SK-N-MC (cell line): ENCODE measurements around the gene PHACTR2.

Source experiments
- EZH2 ChIP-seq: fragments of 200-600 bp; sonication (generic); IDR thresholded peaks from one replicate; pipeline ENCODE4 v1.6.1; 2017; ENCODE audit warnings: antibody characterized with exemption
- FOXP2 ChIP-seq: optimal IDR thresholded peaks from 2 replicates; pipeline ENCODE3; 2011; ENCODE audit warnings: mild to moderate bottlenecking, moderate library complexity; ENCODE audit not compliant: insufficient read depth; ENCODE audit errors: extremely low read length, control extremely low read depth
- POLR2AphosphoS5 ChIP-seq: IDR thresholded peaks from 2 replicates; pipeline ENCODE4 v1.6.1; 2012; ENCODE audit warnings: mild to moderate bottlenecking, low read depth, low read length, borderline replicate concordance

GRCh38 chr6:143652841-143653331, 24.9 kb upstream of the PHACTR2 start:
- no peak for TF ChIP-seq POLR2AphosphoS5
- no peak for TF ChIP-seq FOXP2
- no peak for TF ChIP-seq EZH2
